GM18526 (cell line): Measurements from ENCODE around the gene LTB.

Source experiments
- POLR2A ChIP-seq: IDR thresholded peaks from 3 replicates; pipeline ENCODE4 v1.6.1; 2011; ENCODE audit not compliant: insufficient read length; ENCODE audit errors: extremely low read depth

Gene LTB

GRCh38 chr6:31547727-31548543, 34.3 kb downstream of the LTB start:
- TF ChIP-seq POLR2A: no peak

- peak; percentile 49 for TF ChIP-seq POLR2A
These were observed 35.1 kb downstream of the LTB start, which contains the start of gene NFKBIL1 for GRCh38 chr6:31546958-31547726. TSS of gene NFKBIL1 (plus strand) at chr6:31547608. CDS start at chr6:31547695, 87 bp downstream.

- no peak for TF ChIP-seq POLR2A
These were observed 35.8 kb downstream of the LTB start, which contains the start of gene ATP6V1G2 for GRCh38 chr6:31546339-31546957. TSS of gene ATP6V1G2 (minus strand) at chr6:31546608. CDS start at chr6:31546559, 49 bp downstream.

- no peak for TF ChIP-seq POLR2A
These were observed 36.9 kb downstream of the LTB start for GRCh38 chr6:31545291-31545690.

- TF ChIP-seq POLR2A: no peak
These were observed 37.5 kb downstream of the LTB start for GRCh38 chr6:31544676-31545075.

- no peak for TF ChIP-seq POLR2A
These were observed 38.6 kb downstream of the LTB start for GRCh38 chr6:31543639-31544038.

- TF ChIP-seq POLR2A: peak; percentile 89
These were observed 40.3 kb downstream of the LTB start, which contains the start of gene DDX39B for GRCh38 chr6:31541658-31542521. TSS of gene DDX39B (minus strand) at chr6:31542003. CDS start at chr6:31540532, 1,471 bp downstream.

- TF ChIP-seq POLR2A: no peak
These were observed 41.1 kb downstream of the LTB start for GRCh38 chr6:31541059-31541657.

GRCh38 chr6:31540640-31541039, 41.6 kb downstream of the LTB start:
- no peak for TF ChIP-seq POLR2A

GRCh38 chr6:31538805-31539400, 43.3 kb downstream of the LTB start:
- no peak for TF ChIP-seq POLR2A

- TF ChIP-seq POLR2A: no peak
These were observed 46.5 kb downstream of the LTB start for GRCh38 chr6:31535538-31536324.

GRCh38 chr6:31534521-31535040, 47.6 kb downstream of the LTB start:
- TF ChIP-seq POLR2A: no peak

- TF ChIP-seq POLR2A: no peak
These were observed 48.2 kb downstream of the LTB start for GRCh38 chr6:31534011-31534410.
